OCI-LY1 (cell line): Measurements from ENCODE around the gene OLFML1.

Experiments used
- EZH2 ChIP-seq: fragments of 200-600 bp; sonication (generic), shearing (Covaris generic); IDR thresholded peaks from 2 replicates; pipeline ENCODE4 v1.8.0; 2017; ENCODE audit warnings: borderline replicate concordance, mixed run types, mild to moderate bottlenecking, antibody characterized with exemption, low read length, moderate library complexity, mixed read lengths
- TF ChIP-seq, protein P1 (sequence below): fragments of 200-600 bp; sonication (generic), shearing (Covaris generic); IDR thresholded peaks from 2 replicates; pipeline ENCODE4 v1.5.1; 2017; ENCODE audit warnings: mild to moderate bottlenecking, antibody characterized with exemption, low read length, moderate library complexity, mixed read lengths

DNA sequence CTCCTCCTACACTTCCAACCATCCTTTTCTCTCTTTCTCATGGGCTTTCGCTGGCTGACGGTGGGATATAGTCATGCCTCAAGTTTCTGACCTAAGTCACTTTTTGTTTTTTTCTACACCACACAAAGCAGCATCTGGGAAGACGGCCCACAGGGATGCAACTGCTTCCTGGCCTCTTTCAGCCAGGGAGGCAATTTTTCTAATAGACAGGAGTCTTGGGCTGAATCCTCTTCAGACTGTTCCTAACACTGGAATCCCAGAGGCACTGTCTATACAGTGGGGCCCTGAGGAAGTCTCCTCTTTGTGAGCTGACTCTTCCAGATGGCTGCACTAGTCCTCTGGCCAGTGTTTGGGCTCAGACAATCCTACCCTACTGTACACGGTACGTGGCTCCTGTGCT, 39.7 kb upstream of the OLFML1 start:
- TF ChIP-seq, protein P1, sequence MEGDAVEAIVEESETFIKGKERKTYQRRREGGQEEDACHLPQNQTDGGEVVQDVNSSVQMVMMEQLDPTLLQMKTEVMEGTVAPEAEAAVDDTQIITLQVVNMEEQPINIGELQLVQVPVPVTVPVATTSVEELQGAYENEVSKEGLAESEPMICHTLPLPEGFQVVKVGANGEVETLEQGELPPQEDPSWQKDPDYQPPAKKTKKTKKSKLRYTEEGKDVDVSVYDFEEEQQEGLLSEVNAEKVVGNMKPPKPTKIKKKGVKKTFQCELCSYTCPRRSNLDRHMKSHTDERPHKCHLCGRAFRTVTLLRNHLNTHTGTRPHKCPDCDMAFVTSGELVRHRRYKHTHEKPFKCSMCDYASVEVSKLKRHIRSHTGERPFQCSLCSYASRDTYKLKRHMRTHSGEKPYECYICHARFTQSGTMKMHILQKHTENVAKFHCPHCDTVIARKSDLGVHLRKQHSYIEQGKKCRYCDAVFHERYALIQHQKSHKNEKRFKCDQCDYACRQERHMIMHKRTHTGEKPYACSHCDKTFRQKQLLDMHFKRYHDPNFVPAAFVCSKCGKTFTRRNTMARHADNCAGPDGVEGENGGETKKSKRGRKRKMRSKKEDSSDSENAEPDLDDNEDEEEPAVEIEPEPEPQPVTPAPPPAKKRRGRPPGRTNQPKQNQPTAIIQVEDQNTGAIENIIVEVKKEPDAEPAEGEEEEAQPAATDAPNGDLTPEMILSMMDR = no peak
- TF ChIP-seq EZH2 = no peak
